Endothelial cell of umbilical vein (primary cell): ENCODE measurements around the gene MAGI1. TPM values are rescaled to one million over a fixed set of nuclear protein-coding genes. Genes with fewer than 3 reads are reported as not detected.

Experiments used
- BruUV-seq: library from RNA; stranded (reverse); fragments of 400-500 nt; replicated peaks from 2 replicates; lab custom pipeline; 2021; lab: Mats Ljungman, UMichigan
- CTCF ChIA-PET: fragments of 300-600, 350-600 bp; sonication (Branson Sonifier 250); formaldehyde crosslinking; loops from one replicate; lab custom pipeline; 2021; ENCODE audit warnings: antibody characterized with exemption, inconsistent platforms; lab: Charles Lee
- POLR2A ChIA-PET: fragments of 300-600, 350-600 bp; sonication (Branson Sonifier 250); formaldehyde crosslinking; loops from one replicate; lab custom pipeline; 2021; ENCODE audit warnings: antibody characterized with exemption, inconsistent platforms; lab: Charles Lee
- DNase-seq: peaks from one replicate; pipeline ENCODE4 v3.0.0-alpha.2; 2011; ENCODE audit warnings: low read depth, low spot score
- FAIRE-seq: peaks from 2 replicates; lab custom pipeline; 2011; peaks lifted over from hg19 to GRCh38; lab: Jason Lieb, UNC
- H2AFZ ChIP-seq: 2 replicates; pipeline ENCODE4 v1.6.0; 2012; ENCODE audit warnings: low read depth, low read length, control low read depth, inconsistent platforms
- H3K27ac ChIP-seq: 2 replicates; pipeline ENCODE4 v1.5.1; 2011; ENCODE audit warnings: low read depth, mild to moderate bottlenecking, control low read depth, low read length, moderate library complexity; ENCODE audit not compliant: insufficient read depth
- H3K27me3 ChIP-seq, 2 experiments: 2 replicates each; pipeline versions ENCODE4 v1.6.0 to v1.6.1; 2011; ENCODE audit warnings: low read length in 2 of 2, mixed read lengths in 1 of 2; ENCODE audit not compliant: control insufficient read depth in 2 of 2, insufficient read depth in 2 of 2
- H3K36me3 ChIP-seq, 2 experiments: 2 replicates in 1 of 2; 3 replicates in 1 of 2; pipeline ENCODE4 v1.5.1; 2011; ENCODE audit warnings: low read length in 2 of 2, mild to moderate bottlenecking in 1 of 2, moderate library complexity in 1 of 2; ENCODE audit not compliant: control insufficient read depth in 2 of 2, insufficient read depth in 2 of 2; ENCODE audit errors: extremely low read depth in 1 of 2
- H3K4me1 ChIP-seq: 3 replicates; pipeline ENCODE4 v1.5.1; 2011; ENCODE audit warnings: mild to moderate bottlenecking, low read length; ENCODE audit not compliant: control insufficient read depth, insufficient read depth; ENCODE audit errors: extremely low read depth
- H3K4me2 ChIP-seq: 2 replicates; pipeline ENCODE4 v1.6.1; 2011; ENCODE audit warnings: low read length, control low read depth, mixed read lengths; ENCODE audit not compliant: insufficient read depth
- H3K4me3 ChIP-seq, 3 experiments: fragments of 200-600 bp in 1 of 3; sonication (generic), shearing (Covaris generic) in 1 of 3; replicated peaks in 1 of 3; 2 replicates each; pipeline ENCODE4 v1.5.1; 2011 to 2016; ENCODE audit warnings: control low read depth in 3 of 3, low read length in 3 of 3, mild to moderate bottlenecking in 2 of 3, inconsistent platforms in 1 of 3, low read depth in 1 of 3, moderate library complexity in 1 of 3; ENCODE audit not compliant: insufficient read depth in 1 of 3
- H3K79me2 ChIP-seq: 2 replicates; pipeline ENCODE4 v1.6.0; 2012; ENCODE audit warnings: low read length, inconsistent platforms; ENCODE audit not compliant: control insufficient read depth, insufficient read depth
- H3K9ac ChIP-seq: replicated peaks from 2 replicates; pipeline ENCODE3; 2011; ENCODE audit warnings: low read length, control low read depth; ENCODE audit not compliant: insufficient read depth; ENCODE audit errors: extremely low read depth
- H3K9me1 ChIP-seq: replicated peaks from 3 replicates; pipeline ENCODE4 v1.6.0; 2011; ENCODE audit warnings: mild to moderate bottlenecking, low read length; ENCODE audit not compliant: control insufficient read depth, insufficient read depth; ENCODE audit errors: extremely low read depth
- H3K9me3 ChIP-seq: replicated peaks from 2 replicates; pipeline ENCODE4 v1.5.1; 2012; ENCODE audit warnings: low read length, inconsistent platforms; ENCODE audit not compliant: control insufficient read depth, insufficient read depth
- H4K20me1 ChIP-seq: replicated peaks from 2 replicates; pipeline ENCODE3; 2011; ENCODE audit warnings: mild to moderate bottlenecking, low read length; ENCODE audit not compliant: control insufficient read depth, insufficient read depth; ENCODE audit errors: extremely low read depth
- EZH2 ChIP-seq: IDR thresholded peaks from 2 replicates; pipeline ENCODE4 v1.6.1; 2012; ENCODE audit warnings: borderline replicate concordance, low read depth, mild to moderate bottlenecking, moderate library complexity, low read length, inconsistent platforms; ENCODE audit not compliant: severe bottlenecking
- FOS ChIP-seq: IDR thresholded peaks from 2 replicates; pipeline ENCODE4 v1.6.1; 2011; ENCODE audit warnings: mild to moderate bottlenecking, low read length, moderate library complexity, borderline replicate concordance; ENCODE audit not compliant: insufficient read depth
- GATA2 ChIP-seq: IDR thresholded peaks from 2 replicates; pipeline ENCODE4 v1.7.0; 2011; ENCODE audit warnings: low read depth, mild to moderate bottlenecking, moderate library complexity, mixed read lengths, low read length; ENCODE audit not compliant: insufficient read length, insufficient read depth
- MYC ChIP-seq: IDR thresholded peaks from one replicate; pipeline ENCODE4 v1.6.1; 2011; ENCODE audit warnings: mild to moderate bottlenecking, low read depth, low read length
- POLR2A ChIP-seq: IDR thresholded peaks from 2 replicates; pipeline ENCODE4 v1.6.1; 2012; ENCODE audit warnings: low read depth, mild to moderate bottlenecking, control low read depth, low read length
- POLR2AphosphoS5 ChIP-seq: IDR thresholded peaks from 2 replicates; pipeline ENCODE4 v1.6.1; 2012; ENCODE audit warnings: low read depth, mild to moderate bottlenecking, control low read depth, low read length, moderate library complexity; ENCODE audit not compliant: insufficient read depth
- dilution Hi-C: fragments of 300-500 bp; cut with MboI; formaldehyde crosslinking; loops from one replicate; pipeline ENCODE4 v1.15.0; 2019; ENCODE audit warnings: low sequenced_read_pairs; ENCODE audit not compliant: extremely low pct_ligation_motif_present
- intact Hi-C: fragments of 100-400 bp; cut with micrococcal nuclease; formaldehyde crosslinking; loops from one replicate; pipeline ENCODE4 v1.10.0; 2022
- polyA plus RNA-seq, 4 experiments: library from polyadenylated mRNA; depleted of rRNA in 3 of 4; stranded (reverse) in 3 of 4; unstranded in 1 of 4; fragments of >200 nt; gene quantifications; 2 replicates each; pipeline versions ENCODE4 v1.2.1 to v1.2.3, GENCODE V29; 2011 to 2012; ENCODE audit warnings: missing spikeins in 1 of 4
- total RNA-seq: library from RNA; stranded (reverse); gene quantifications from 2 replicates; pipeline ENCODE4 v1.2.3, GENCODE V29; 2021
- TF ChIP-seq, protein P1 (sequence below): IDR thresholded peaks from 2 replicates; pipeline ENCODE4 v1.6.1; 2011; ENCODE audit not compliant: insufficient read depth, insufficient read length
- TF ChIP-seq, protein P2 (sequence below), 2 donors: IDR thresholded peaks; 1 replicate in 1 of 2; 2 replicates in 1 of 2; pipeline ENCODE4 v1.5.1; 2011; ENCODE audit warnings: low read length in 2 of 2, mild to moderate bottlenecking in 2 of 2, moderate library complexity in 2 of 2, control low read depth in 1 of 2, inconsistent platforms in 1 of 2, low read depth in 1 of 2; ENCODE audit not compliant: insufficient read depth in 1 of 2; ENCODE audit errors: extremely low read depth in 1 of 2

Gene MAGI1
- total and polyA plus RNA-seq, 2 donors (not counting 3 experiments of a cell fraction or from before 2014, with no cell fraction given) = 10.1 to 47.9 TPM

DNA sequence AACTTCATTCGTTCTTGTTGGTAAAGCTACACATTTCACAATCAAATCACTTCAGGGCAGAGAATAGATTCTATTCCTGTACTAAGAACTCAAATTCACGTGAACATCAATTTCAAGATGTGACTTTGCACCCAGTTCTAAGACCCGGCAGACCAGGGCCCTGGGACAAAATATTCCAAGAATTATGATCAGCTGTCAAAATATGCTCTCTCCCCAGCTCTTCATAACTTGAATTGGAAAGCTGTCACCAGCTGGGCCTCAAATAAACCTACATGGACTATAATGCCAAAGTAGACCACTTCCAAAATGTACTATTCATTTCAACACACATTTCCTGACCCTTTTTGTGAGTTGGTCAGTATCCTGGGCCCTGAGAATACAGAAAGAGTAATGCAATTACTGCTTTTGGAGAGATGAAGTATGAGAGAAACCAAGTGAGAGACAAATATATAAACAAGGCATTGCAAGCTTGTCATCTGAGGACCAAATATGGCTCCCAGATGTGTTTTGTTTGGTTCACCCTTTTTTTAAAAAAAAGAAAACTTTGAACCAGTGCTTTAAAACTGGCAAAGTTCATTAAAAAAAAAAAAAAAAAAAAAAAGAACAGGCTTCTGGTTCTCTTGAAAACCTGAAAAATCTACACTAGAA is 14.9 kb downstream of the MAGI1 start:
- Histone ChIP-seq H3K9me1 (no peaks in the 10 kb centered on the region), H3K27ac (no peak overlapping the region), H3K79me2 (peaks cover 6% of the 10 kb centered on the region), H3K9me3 (no peaks in the 10 kb centered on the region), H2AFZ (no peak overlapping the region), H3K4me1 (no peaks in the 10 kb centered on the region), H3K36me3 (no peaks in the 10 kb centered on the region), H3K27me3 (no peaks in the 10 kb centered on the region), H3K9ac (no peak overlapping the region), H3K4me3 (no peak overlapping the region), H3K4me2 (no peak overlapping the region), H4K20me1 (peaks cover 13% of the 10 kb centered on the region)
- TF ChIP-seq POLR2AphosphoS5 = no peak
- no peak for TF ChIP-seq MYC
- TF ChIP-seq, protein P1, sequence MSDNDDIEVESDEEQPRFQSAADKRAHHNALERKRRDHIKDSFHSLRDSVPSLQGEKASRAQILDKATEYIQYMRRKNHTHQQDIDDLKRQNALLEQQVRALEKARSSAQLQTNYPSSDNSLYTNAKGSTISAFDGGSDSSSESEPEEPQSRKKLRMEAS = no peak
- no peak for TF ChIP-seq GATA2
- no peak for TF ChIP-seq FOS
- TF ChIP-seq, protein P2, sequence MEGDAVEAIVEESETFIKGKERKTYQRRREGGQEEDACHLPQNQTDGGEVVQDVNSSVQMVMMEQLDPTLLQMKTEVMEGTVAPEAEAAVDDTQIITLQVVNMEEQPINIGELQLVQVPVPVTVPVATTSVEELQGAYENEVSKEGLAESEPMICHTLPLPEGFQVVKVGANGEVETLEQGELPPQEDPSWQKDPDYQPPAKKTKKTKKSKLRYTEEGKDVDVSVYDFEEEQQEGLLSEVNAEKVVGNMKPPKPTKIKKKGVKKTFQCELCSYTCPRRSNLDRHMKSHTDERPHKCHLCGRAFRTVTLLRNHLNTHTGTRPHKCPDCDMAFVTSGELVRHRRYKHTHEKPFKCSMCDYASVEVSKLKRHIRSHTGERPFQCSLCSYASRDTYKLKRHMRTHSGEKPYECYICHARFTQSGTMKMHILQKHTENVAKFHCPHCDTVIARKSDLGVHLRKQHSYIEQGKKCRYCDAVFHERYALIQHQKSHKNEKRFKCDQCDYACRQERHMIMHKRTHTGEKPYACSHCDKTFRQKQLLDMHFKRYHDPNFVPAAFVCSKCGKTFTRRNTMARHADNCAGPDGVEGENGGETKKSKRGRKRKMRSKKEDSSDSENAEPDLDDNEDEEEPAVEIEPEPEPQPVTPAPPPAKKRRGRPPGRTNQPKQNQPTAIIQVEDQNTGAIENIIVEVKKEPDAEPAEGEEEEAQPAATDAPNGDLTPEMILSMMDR (IDR thresholded peaks at IDR 0.05; ENCODE audit: extremely low read depth in 1 of 2, insufficient read depth in 1 of 2, low read depth in 1 of 2, low read length in 2 of 2) = no peak
- TF ChIP-seq EZH2 = no peak
- TF ChIP-seq POLR2A = no peak
- intact Hi-C loops (no loop called here), dilution Hi-C loops (no loop called here)
- FAIRE-seq (no peak), DNase-seq (no peak)
- ChIA-PET POLR2A (no interaction called here), CTCF (interaction anchor here (1.0 to 1.2 kb wide), 3 partner anchors 12 to 212 kb away, joined by 3 read pairs; no protein-coding TSS in a partner anchor)
- BruUV-seq = no TSS peak
